ENCODE results near the gene NTN5.

DNA sequence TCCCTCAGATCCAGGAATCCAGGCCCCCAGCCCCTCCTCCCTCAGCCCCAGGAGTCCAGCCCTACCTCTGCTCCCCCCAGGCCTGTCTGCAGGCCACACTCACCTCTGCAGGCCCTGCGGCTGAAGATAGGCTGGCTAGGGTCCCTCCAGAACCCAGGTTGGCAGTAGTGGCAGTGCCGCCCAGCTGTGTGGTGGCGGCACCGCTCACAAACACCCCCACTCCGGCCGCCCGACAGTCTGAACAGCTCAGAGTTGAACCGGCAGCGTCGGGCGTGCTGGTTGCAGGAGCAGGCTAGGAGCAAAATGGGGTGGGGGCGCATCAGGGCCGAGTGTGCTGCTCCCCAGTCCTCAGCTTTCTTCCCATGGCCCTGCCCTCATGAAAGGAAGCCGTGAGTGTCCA, 8.3 kb downstream of the NTN5 start:
- TF ChIP-seq, protein P1, sequence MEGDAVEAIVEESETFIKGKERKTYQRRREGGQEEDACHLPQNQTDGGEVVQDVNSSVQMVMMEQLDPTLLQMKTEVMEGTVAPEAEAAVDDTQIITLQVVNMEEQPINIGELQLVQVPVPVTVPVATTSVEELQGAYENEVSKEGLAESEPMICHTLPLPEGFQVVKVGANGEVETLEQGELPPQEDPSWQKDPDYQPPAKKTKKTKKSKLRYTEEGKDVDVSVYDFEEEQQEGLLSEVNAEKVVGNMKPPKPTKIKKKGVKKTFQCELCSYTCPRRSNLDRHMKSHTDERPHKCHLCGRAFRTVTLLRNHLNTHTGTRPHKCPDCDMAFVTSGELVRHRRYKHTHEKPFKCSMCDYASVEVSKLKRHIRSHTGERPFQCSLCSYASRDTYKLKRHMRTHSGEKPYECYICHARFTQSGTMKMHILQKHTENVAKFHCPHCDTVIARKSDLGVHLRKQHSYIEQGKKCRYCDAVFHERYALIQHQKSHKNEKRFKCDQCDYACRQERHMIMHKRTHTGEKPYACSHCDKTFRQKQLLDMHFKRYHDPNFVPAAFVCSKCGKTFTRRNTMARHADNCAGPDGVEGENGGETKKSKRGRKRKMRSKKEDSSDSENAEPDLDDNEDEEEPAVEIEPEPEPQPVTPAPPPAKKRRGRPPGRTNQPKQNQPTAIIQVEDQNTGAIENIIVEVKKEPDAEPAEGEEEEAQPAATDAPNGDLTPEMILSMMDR (IDR thresholded peaks at IDR 0.05; ENCODE audit: insufficient read depth, low read length): no peak
- TF ChIP-seq POLR2AphosphoS5 (IDR thresholded peaks at IDR 0.05; ENCODE audit: low read depth): no peak
- TF ChIP-seq, protein P2, sequence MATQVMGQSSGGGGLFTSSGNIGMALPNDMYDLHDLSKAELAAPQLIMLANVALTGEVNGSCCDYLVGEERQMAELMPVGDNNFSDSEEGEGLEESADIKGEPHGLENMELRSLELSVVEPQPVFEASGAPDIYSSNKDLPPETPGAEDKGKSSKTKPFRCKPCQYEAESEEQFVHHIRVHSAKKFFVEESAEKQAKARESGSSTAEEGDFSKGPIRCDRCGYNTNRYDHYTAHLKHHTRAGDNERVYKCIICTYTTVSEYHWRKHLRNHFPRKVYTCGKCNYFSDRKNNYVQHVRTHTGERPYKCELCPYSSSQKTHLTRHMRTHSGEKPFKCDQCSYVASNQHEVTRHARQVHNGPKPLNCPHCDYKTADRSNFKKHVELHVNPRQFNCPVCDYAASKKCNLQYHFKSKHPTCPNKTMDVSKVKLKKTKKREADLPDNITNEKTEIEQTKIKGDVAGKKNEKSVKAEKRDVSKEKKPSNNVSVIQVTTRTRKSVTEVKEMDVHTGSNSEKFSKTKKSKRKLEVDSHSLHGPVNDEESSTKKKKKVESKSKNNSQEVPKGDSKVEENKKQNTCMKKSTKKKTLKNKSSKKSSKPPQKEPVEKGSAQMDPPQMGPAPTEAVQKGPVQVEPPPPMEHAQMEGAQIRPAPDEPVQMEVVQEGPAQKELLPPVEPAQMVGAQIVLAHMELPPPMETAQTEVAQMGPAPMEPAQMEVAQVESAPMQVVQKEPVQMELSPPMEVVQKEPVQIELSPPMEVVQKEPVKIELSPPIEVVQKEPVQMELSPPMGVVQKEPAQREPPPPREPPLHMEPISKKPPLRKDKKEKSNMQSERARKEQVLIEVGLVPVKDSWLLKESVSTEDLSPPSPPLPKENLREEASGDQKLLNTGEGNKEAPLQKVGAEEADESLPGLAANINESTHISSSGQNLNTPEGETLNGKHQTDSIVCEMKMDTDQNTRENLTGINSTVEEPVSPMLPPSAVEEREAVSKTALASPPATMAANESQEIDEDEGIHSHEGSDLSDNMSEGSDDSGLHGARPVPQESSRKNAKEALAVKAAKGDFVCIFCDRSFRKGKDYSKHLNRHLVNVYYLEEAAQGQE (IDR thresholded peaks at IDR 0.05; ENCODE audit: insufficient replicate concordance, low read depth): no peak
- no peak for TF ChIP-seq GABPA (IDR thresholded peaks at IDR 0.05; ENCODE audit: low read depth)
